ENCODE results near the gene EMC8.
"Not testable (repeated sequence)": the region's sequence is repeated elsewhere in the genome, so short reads cannot be mapped to it uniquely, and the experiment has no call there.

EMC8 gene

GRCh38 chr16:85824161-85825135 is 25.1 kb upstream of the EMC8 start:
- Histone ChIP-seq H3K9ac (ENCODE audit: low read length in 2 of 2) (no peak overlapping the region), H3K36me3 (ENCODE audit: control insufficient read depth in 2 of 2, insufficient read depth in 2 of 2, low read length in 2 of 2) (no peaks in the 10 kb centered on the region), H3K4me1 (ENCODE audit: control insufficient read depth, insufficient read depth, low read length) (peaks cover 8% of the 10 kb centered on the region), H3K27ac (ENCODE audit: low read length) (no peak overlapping the region), H3K9me3 (ENCODE audit: control insufficient read depth in 2 of 2, low read length in 2 of 2) (no peaks in the 10 kb centered on the region), H3K27me3 (ENCODE audit: control insufficient read depth in 1 of 2, insufficient read depth in 2 of 2, low read length in 2 of 2) (peaks cover 0 to 6% of the 10 kb centered on the region in 2 donors), H3K4me3 (ENCODE audit: low read length in 2 of 2) (no peak overlapping the region)

- Histone ChIP-seq H3K27me3 (ENCODE audit: control insufficient read depth in 1 of 2, insufficient read depth in 2 of 2, low read length in 2 of 2) (peaks cover 0 to 6% of the 10 kb centered on the region in 2 donors), H3K9me3 (ENCODE audit: control insufficient read depth in 2 of 2, low read length in 2 of 2) (no peaks in the 10 kb centered on the region), H3K9ac (ENCODE audit: low read length in 2 of 2) (no peak overlapping the region), H3K36me3 (ENCODE audit: control insufficient read depth in 2 of 2, insufficient read depth in 2 of 2, low read length in 2 of 2) (no peaks in the 10 kb centered on the region), H3K27ac (ENCODE audit: low read length) (no peak overlapping the region), H3K4me3 (ENCODE audit: low read length in 2 of 2) (no peak overlapping the region), H3K4me1 (ENCODE audit: control insufficient read depth, insufficient read depth, low read length) (peaks cover 11% of the 10 kb centered on the region)
Observed at GRCh38 chr16:85823328-85823920, 24.1 kb upstream of the EMC8 start.

- H3K9ac ChIP-seq (ENCODE audit: low read length in 2 of 2), result no peak overlapping the region
- no peak overlapping the region for H3K27ac ChIP-seq (ENCODE audit: low read length)
- peaks cover 0 to 6% of the 10 kb centered on the region in 2 donors for H3K27me3 ChIP-seq (ENCODE audit: control insufficient read depth in 1 of 2, insufficient read depth in 2 of 2, low read length in 2 of 2)
- no peak overlapping the region for H3K4me3 ChIP-seq (ENCODE audit: low read length in 2 of 2)
- peaks cover 11% of the 10 kb centered on the region for H3K4me1 ChIP-seq (ENCODE audit: control insufficient read depth, insufficient read depth, low read length)
- H3K36me3 ChIP-seq (ENCODE audit: control insufficient read depth in 2 of 2, insufficient read depth in 2 of 2, low read length in 2 of 2), result no peaks in the 10 kb centered on the region
- H3K9me3 ChIP-seq (ENCODE audit: control insufficient read depth in 2 of 2, low read length in 2 of 2), result no peaks in the 10 kb centered on the region
Observed at GRCh38 chr16:85822145-85822544, 22.8 kb upstream of the EMC8 start.

- Histone ChIP-seq H3K27ac (ENCODE audit: low read length) (no peak overlapping the region), H3K27me3 (ENCODE audit: control insufficient read depth in 1 of 2, insufficient read depth in 2 of 2, low read length in 2 of 2) (peaks cover 0 to 6% of the 10 kb centered on the region in 2 donors), H3K4me1 (ENCODE audit: control insufficient read depth, insufficient read depth, low read length) (peaks cover 11% of the 10 kb centered on the region), H3K36me3 (ENCODE audit: control insufficient read depth in 2 of 2, insufficient read depth in 2 of 2, low read length in 2 of 2) (no peaks in the 10 kb centered on the region), H3K9me3 (ENCODE audit: control insufficient read depth in 2 of 2, low read length in 2 of 2) (no peaks in the 10 kb centered on the region), H3K9ac (ENCODE audit: low read length in 2 of 2) (no peak overlapping the region), H3K4me3 (ENCODE audit: low read length in 2 of 2) (no peak overlapping the region)
Observed at GRCh38 chr16:85821390-85822135, 22.2 kb upstream of the EMC8 start.

GRCh38 chr16:85820604-85821372 is 21.4 kb upstream of the EMC8 start:
- H3K9me3 ChIP-seq (ENCODE audit: control insufficient read depth in 2 of 2, low read length in 2 of 2), result no peaks in the 10 kb centered on the region
- no peak overlapping the region for H3K27ac ChIP-seq (ENCODE audit: low read length)
- H3K27me3 ChIP-seq (ENCODE audit: control insufficient read depth in 1 of 2, insufficient read depth in 2 of 2, low read length in 2 of 2), result peaks cover 0 to 6% of the 10 kb centered on the region in 2 donors
- peaks cover 11% of the 10 kb centered on the region for H3K4me1 ChIP-seq (ENCODE audit: control insufficient read depth, insufficient read depth, low read length)
- no peak overlapping the region for H3K9ac ChIP-seq (ENCODE audit: low read length in 2 of 2)
- no peak overlapping the region for H3K4me3 ChIP-seq (ENCODE audit: low read length in 2 of 2)
- H3K36me3 ChIP-seq (ENCODE audit: control insufficient read depth in 2 of 2, insufficient read depth in 2 of 2, low read length in 2 of 2), result no peaks in the 10 kb centered on the region

GRCh38 chr16:85819771-85820170 is 20.4 kb upstream of the EMC8 start:
- Histone ChIP-seq H3K4me1 (ENCODE audit: control insufficient read depth, insufficient read depth, low read length) (peaks cover 11% of the 10 kb centered on the region), H3K36me3 (ENCODE audit: control insufficient read depth in 2 of 2, insufficient read depth in 2 of 2, low read length in 2 of 2) (no peaks in the 10 kb centered on the region), H3K4me3 (ENCODE audit: low read length in 2 of 2) (no peak overlapping the region), H3K9ac (ENCODE audit: low read length in 2 of 2) (no peak overlapping the region), H3K27me3 (ENCODE audit: control insufficient read depth in 1 of 2, insufficient read depth in 2 of 2, low read length in 2 of 2) (peaks cover 0 to 6% of the 10 kb centered on the region in 2 donors), H3K9me3 (ENCODE audit: control insufficient read depth in 2 of 2, low read length in 2 of 2) (no peaks in the 10 kb centered on the region), H3K27ac (ENCODE audit: low read length) (no peak overlapping the region)

- Histone ChIP-seq H3K9ac (ENCODE audit: low read length in 2 of 2) (no peak overlapping the region), H3K27ac (ENCODE audit: low read length) (no peak overlapping the region), H3K27me3 (ENCODE audit: control insufficient read depth in 1 of 2, insufficient read depth in 2 of 2, low read length in 2 of 2) (peaks cover 0 to 4% of the 10 kb centered on the region in 2 donors), H3K4me1 (ENCODE audit: control insufficient read depth, insufficient read depth, low read length) (peaks cover 11% of the 10 kb centered on the region), H3K4me3 (ENCODE audit: low read length in 2 of 2) (no peak overlapping the region), H3K9me3 (ENCODE audit: control insufficient read depth in 2 of 2, low read length in 2 of 2) (no peaks in the 10 kb centered on the region), H3K36me3 (ENCODE audit: control insufficient read depth in 2 of 2, insufficient read depth in 2 of 2, low read length in 2 of 2) (no peaks in the 10 kb centered on the region)
Observed at GRCh38 chr16:85819245-85819644, 19.9 kb upstream of the EMC8 start.

GRCh38 chr16:85817195-85817594 is 17.9 kb upstream of the EMC8 start:
- H3K27me3 ChIP-seq (ENCODE audit: control insufficient read depth in 1 of 2, insufficient read depth in 2 of 2, low read length in 2 of 2); H3K27ac ChIP-seq (ENCODE audit: low read length); H3K9me3 ChIP-seq (ENCODE audit: control insufficient read depth in 2 of 2, low read length in 2 of 2); H3K4me3 ChIP-seq (ENCODE audit: low read length in 2 of 2); H3K36me3 ChIP-seq (ENCODE audit: control insufficient read depth in 2 of 2, insufficient read depth in 2 of 2, low read length in 2 of 2); H3K9ac ChIP-seq (ENCODE audit: low read length in 2 of 2): not testable (repeated sequence)
- H3K4me1 ChIP-seq (ENCODE audit: control insufficient read depth, insufficient read depth, low read length), result peaks cover 11% of the 10 kb centered on the region

GRCh38 chr16:85816159-85816558 is 16.8 kb upstream of the EMC8 start:
- peaks cover 5 to 8% of the 10 kb centered on the region in 2 donors for H3K27me3 ChIP-seq (ENCODE audit: control insufficient read depth in 1 of 2, insufficient read depth in 2 of 2, low read length in 2 of 2)
- H3K4me3 ChIP-seq (ENCODE audit: low read length in 2 of 2), result no peak overlapping the region
- H3K27ac ChIP-seq (ENCODE audit: low read length), result no peak overlapping the region
- H3K9me3 ChIP-seq (ENCODE audit: control insufficient read depth in 2 of 2, low read length in 2 of 2), result no peaks in the 10 kb centered on the region
- H3K36me3 ChIP-seq (ENCODE audit: control insufficient read depth in 2 of 2, insufficient read depth in 2 of 2, low read length in 2 of 2), result no peaks in the 10 kb centered on the region
- no peak overlapping the region for H3K9ac ChIP-seq (ENCODE audit: low read length in 2 of 2)
- peaks cover 4% of the 10 kb centered on the region for H3K4me1 ChIP-seq (ENCODE audit: control insufficient read depth, insufficient read depth, low read length)

All from stomach smooth muscle (tissue), 2 donors.